ENCODE results near the gene DDX20. TPM values are rescaled to one million over a fixed set of nuclear protein-coding genes. Genes with fewer than 3 reads are reported as not detected.
"Not testable (repeated sequence)": the region's sequence is repeated elsewhere in the genome, so short reads cannot be mapped to it uniquely, and the experiment has no call there.

Gene DDX20
- total RNA-seq, 2 experiments from 2014 or later = 21.8 to 23.8 TPM

DNA sequence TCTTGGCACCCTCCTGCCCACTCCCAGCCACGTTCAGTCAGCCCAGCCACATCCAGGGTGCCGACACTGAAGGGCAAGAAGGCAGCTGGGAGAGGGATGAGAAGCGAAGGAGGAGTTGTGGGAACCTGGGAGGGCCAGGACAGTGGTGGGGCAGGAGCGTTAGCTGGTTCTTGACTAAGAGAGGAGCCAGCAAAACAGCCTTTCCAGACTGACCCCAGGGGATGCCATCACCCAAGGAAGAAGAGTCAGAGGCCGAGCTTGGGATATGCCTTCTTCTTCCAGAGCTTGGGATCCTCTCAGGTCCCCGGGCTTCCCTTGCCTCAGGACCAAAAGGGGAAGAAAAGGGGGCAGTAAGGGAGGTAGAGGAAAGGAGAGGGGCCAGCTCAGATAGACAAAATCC is 23.7 kb upstream of the DDX20 start:
- CTCF ChIA-PET = interaction anchor here (0.6 to 1.5 kb wide), 2 partner anchors 18 to 246 kb away, joined by 3 to 4 read pairs; no protein-coding TSS in a partner anchor
- POLR2A ChIA-PET = interaction anchor here (0.5 kb wide), 1 partner anchor 516 kb away, joined by 3 read pairs; no protein-coding TSS in a partner anchor

DNA sequence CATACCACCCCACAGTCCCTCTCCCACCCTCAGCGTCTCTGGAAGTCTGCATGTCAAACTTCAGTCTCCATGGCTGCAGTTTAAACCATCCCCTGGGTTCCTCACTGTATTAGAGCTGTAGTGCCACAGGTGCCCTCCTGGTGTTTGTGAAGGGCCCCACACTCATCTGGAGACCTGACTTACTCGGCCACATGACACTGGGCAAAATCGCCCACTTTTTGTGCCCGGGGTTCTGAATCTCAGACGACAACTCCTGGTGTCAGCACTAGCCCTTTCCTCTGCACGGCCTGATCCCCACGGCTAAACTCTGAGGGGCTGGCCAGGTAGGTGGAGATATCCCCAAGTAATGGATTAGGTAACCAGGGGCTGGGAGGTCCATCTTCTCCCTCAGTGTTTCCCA is 23.0 kb upstream of the DDX20 start:
- POLR2A ChIA-PET = no interaction called here
- CTCF ChIA-PET = no interaction called here

DNA sequence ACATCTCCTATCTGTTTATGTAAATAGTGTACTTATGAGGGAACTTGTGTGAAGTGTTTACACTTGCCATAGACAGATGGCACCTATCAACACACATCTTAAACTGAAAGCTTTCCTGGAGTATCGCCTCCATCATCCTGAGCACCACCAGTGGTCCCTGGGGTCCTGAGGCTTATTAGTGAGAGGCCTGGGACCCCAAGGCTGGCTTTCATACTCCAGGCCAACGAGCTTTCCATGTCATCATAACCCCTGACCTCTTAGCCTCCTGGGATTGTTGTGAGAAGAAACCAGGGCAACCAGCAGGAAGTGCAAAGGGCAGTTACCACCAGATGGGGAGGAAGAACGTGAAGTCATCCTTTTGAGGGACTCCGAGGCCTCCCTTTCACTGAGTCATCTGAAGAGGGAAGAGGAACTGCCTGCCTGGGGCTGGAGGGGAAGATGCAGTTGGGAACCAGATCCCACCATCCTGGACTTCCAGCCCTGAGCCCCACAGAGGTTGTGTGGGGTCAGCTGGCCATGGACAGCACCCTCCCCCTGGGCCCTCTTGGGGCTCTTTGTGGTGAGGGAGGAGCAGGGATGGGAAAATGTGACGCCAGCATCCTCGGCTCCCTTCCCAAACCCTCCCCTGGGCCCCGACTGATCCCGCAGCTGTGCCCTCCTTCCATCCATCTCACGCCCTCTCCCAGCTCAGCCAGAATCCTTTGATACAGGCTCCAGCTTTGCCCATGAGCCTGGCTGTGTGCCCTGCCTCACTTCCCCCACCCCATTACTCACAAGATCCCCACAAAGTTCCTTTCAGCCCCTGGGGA is 22.3 kb upstream of the DDX20 start:
- ChIA-PET CTCF (no interaction called here), POLR2A (no interaction called here)

DNA sequence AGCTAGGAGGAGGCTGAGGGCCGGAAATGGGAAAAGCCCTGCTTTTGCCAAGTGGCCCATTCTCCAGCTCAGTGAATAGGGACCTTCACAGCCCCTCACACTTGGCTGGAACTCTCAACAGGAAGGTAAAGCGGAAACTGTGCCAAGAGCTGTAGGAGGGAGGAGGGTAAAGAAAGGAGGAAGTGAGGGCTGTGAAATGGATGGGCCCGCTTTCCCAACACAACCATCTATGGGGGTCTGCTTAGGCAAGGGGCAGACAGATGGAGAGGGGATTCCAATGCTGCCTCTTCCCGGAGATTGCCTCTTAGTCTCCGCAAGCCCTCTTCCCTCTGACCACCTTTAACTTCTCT is 21.7 kb upstream of the DDX20 start:
- ChIA-PET POLR2A (no interaction called here), CTCF (no interaction called here)

DNA sequence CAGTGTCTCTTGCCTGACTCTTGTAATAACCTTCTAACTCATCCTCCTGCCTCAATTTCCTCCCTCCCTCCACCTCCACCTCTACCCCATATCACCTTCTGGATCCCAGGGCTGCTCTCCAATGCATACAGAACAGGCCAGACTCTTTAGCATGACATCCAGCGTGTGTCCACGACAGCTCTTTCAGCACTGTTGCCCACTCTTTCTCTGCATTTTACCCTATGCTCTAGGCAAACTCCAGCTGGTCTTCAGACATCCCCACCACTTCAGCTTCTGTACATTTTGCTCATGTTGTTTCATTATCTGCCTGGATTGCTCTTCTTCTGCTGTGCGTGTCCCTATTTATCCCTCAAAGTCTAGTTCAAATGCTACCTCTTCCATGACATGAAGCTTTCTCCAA is 21.3 kb upstream of the DDX20 start:
- ChIA-PET CTCF (no interaction called here), POLR2A (no interaction called here)

DNA sequence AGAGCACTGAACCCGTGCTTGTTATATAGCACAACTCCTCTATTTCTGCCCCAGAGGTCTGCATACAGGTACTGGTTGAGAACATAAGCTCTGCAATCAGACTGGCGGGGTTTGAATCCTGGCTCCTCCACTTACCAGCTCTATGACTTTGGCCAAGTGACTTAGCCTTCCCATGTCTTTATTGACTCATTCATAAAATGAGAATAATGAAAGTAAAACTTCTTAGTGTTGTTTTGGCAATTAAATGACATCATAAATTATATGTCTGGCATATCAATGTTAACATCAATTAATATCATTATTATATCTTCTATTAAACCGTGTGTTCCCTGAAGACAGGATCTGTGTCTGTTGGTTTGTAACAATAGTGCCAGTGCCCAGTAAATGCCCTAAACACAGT is 20.8 kb upstream of the DDX20 start:
- ChIA-PET POLR2A (no interaction called here), CTCF (no interaction called here)

DNA sequence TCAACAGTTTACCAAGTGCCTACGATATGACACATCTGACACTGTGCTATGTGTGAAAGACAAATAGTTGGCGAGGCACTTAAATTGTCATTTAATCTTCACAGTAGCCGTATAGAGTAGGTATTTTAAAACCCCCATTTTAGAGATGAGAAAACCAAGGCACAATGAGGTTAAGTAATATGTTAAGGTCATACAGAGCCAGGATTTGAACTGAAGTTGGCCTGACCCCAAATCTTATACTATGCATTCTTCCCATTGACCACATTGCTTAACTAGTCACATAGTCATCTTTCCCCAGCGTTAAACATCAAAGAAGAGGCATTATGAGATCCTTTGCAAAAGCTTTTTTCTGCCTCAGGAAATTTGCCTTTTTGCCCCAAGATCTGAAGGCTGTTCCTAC is 20.4 kb upstream of the DDX20 start:
- ChIA-PET CTCF (no interaction called here), POLR2A (no interaction called here)

DNA sequence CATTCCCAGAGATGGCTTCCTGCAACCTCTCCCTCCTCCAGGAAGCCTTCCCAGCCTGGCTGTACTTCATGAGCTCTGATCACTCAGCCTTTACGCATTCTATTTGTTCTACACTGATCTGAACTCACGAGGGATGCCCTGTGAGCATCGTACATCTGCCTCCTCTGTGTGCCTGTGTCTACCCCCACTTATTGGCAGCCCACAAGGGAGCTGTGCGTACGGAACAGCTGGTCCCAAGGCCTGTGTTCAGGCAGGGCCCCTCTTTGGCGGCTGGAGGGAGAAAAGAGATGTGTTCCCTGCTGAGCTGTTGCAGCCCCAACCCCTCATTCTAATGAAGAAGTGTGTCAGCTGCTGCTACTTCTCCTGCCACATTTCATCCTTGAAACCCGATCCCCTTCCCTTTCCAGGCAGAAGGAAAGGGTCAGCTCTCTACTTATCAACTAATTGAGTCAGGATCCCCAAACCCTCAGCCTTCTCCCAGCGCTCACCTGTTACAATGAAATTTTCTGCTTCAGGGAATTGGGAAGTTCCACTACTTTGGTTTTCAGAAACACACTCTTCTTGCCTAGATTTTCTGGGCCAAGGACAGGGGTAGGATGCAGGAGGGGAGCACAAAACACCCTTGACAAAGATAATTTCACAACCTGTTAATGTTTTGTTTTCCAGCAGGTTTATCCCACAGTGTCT is 19.7 kb upstream of the DDX20 start:
- POLR2A ChIA-PET = no interaction called here
- CTCF ChIA-PET = interaction anchor here (1.2 kb wide), 1 partner anchor 24 kb away, joined by 3 read pairs; no protein-coding TSS in a partner anchor

DNA sequence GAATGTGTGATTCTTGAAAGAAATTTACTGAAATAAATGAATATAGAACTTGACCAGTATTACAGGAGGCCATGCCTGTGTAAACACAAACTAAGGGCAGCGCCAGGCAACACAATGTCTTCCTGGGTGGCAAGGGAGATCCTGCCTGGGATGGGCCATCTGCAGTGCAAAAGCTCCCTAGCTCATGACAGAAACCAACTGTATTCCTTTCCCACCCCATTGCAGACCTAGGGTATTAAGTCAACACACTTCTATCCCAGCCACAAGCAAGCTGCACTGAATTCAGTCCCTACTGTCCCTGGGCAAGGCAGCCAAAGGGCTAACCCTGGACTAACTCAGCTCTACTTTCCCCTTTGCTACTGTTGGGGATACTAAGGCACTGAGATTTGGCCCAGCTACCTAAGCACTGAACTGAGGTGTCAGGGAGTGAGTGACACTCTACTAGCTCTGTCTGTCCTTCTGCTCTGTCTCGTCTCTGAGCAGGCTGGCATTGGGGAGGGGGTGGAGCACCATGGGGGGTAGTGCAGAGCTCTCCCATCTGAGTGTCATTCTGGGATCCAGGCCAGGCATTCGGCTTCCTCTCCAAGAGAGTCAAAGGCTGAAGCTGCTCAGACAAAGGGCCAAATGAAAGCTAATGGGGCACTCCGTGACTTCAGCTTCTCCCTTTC is 19.0 kb upstream of the DDX20 start:
- ChIA-PET CTCF (interaction anchor here (1.2 to 3.6 kb wide), 3 partner anchors 11 to 229 kb away, joined by 3 to 19 read pairs (median 8); no protein-coding TSS in a partner anchor), POLR2A (interaction anchor here (0.8 kb wide), 1 partner anchor 19 kb away, joined by 5 read pairs; no protein-coding TSS in a partner anchor)

DNA sequence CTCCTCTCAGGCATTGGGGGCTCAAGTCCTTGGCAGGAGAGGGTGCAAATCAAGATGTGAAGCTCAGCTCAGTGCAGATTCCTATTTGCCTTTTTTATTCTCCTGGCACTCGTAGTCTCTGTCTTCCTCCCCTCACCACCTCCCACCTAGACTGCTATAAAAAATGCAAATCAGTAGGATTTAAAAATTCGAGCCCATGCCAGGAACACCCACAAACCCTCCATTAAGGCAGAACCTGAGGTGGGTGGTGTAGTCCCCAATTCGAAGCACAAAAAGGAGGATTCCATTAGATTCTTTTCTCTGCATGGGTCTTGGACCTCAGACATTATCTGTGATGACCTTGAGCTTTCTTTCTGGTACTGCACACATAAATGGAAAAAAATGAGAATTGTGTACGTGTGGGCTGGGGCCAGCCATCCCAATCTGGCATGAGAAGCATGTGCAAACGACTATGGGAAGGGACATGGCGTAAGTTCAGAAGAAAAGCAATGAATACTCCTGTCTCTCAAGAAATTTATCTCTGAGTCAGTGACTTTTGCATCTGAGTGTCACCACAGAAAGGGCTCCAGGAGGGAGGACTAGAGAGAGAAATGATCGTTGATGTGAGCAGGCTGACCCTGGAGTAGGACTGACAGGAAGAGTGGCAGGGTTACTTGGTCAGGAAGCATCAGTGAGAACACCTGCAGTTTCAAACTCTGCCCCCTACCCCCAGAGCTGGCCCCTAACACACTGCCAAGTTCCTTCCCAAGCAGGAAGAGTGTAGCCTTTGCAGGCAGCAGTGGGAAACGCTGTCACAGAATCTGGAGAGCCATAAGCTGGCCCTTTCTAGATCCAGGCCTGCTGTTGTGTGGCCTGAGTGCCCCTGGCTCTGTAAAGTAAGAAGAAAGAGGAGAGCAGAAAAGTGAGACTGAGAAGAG is 18.2 kb upstream of the DDX20 start:
- ChIA-PET POLR2A (interaction anchor here (0.8 kb wide), 1 partner anchor 19 kb away, joined by 5 read pairs; no protein-coding TSS in a partner anchor), CTCF (interaction anchor here (0.7 to 3.6 kb wide), 4 partner anchors 10 to 230 kb away, joined by 3 to 19 read pairs (median 6); no protein-coding TSS in a partner anchor)

DNA sequence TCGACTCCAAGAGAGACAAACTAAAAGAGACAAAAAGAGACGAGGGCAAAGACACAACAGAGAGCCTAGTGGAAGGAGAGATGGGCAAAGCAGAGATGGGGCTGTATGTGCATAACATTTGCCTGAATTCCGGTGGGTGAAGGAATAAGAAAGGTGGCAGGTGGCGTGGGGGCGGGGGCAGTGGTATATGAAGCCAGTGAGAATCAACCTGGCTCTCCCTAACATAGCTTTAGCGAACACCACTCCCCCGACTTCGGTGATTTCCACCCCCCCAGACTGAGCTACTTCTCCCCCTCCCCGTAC is 17.6 kb upstream of the DDX20 start:
- ChIA-PET POLR2A (interaction anchor here (1.8 kb wide), 1 partner anchor 17 kb away, joined by 7 read pairs; no protein-coding TSS in a partner anchor), CTCF (interaction anchor here (0.7 to 3.6 kb wide), 5 partner anchors 9 to 230 kb away, joined by 3 to 19 read pairs (median 4); no protein-coding TSS in a partner anchor)

DNA sequence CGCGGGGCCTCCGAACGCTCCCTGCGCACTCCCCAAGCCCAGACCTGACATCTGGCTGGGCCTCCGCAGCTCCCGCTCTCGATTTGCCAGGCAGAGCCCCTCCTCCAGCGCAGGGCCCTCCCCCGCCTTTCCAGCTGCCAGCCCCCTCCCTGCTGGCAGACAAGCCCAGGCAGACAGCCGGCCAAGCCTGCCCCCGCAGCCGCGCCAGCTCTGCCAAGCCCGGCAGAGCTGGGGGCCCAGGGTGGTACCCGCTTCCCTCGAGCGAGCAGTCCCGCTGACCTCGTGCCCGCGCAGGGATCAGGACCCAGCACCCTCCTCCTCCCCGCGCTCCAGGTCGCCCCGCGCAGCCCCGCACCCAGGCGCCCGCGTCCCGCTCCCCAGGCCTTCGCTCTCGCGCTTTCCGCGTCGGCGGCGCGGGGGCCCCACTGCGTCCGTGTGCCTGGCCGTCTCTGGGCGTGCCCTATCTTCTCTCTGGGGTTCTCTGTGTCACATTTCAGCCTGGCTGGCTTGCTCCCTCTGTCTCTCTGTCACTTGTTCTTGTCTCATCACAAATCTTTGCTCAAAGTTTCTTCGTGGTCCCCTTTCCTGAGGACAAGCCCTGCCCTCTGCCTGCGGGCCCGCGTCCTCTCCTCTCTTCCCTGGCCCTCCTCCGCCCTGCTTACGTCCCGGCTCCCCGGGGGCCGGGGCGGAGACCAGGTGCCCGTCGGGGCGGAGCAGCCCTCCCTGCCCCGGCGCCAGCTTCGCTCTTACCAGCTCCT is 17.1 kb upstream of the DDX20 start:
- POLR2A ChIA-PET = interaction anchor here (1.8 kb wide), 1 partner anchor 16 kb away, joined by 7 read pairs; no protein-coding TSS in a partner anchor
- CTCF ChIA-PET = interaction anchor here (0.7 to 3.6 kb wide), 9 partner anchors 9 to 257 kb away, joined by 3 to 19 read pairs (median 4); no protein-coding TSS in a partner anchor

DNA sequence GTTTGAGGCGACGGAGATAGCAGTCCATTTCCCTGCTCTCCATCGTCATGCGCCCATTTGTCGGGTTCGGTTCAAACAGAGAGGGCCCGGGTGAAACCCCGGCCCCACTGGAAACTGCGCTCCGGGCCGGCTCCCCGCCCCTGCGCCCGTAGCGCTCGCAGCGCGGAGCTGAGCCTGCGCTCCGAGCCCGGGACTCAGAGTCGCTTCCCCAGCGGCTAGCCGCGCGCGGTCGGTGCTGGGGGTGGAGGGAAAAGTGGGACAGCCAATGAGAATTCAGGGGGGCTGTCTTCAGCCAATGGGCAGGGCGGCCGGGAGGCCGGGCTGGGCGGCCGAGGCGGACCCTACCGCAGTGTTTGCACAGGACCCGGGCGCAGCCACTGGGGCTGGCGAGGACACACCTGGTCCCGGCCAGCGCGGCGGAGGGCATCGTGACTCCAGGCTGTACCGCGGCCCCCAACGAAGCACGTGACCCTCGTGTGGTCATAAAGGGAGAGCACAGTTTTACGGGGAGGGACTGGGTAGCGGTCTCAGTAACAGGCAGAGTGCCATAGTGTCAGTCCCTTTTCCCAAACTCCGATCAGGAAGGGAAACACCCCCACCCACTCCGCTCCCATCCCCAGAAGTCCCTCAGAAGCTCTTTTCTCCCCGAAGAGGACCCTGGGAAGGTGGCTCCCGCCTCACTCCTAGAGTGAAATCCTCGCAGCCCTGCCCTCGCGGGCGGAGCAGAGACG is 16.3 kb upstream of the DDX20 start, which contains the start of gene INKA2:
Gene INKA2, minus strand, starts transcription at position 202 of the 731 bp plus-strand sequence. Its CDS starts 153 bp downstream, at position 49.
- POLR2A ChIA-PET = interaction anchor here (1.0 to 1.8 kb wide), 2 partner anchors 16 to 146 kb away, joined by 3 to 7 read pairs; no protein-coding TSS in a partner anchor
- CTCF ChIA-PET = interaction anchor here (0.7 to 3.6 kb wide), 9 partner anchors 12 to 257 kb away, joined by 3 to 19 read pairs (median 4); no protein-coding TSS in a partner anchor

DNA sequence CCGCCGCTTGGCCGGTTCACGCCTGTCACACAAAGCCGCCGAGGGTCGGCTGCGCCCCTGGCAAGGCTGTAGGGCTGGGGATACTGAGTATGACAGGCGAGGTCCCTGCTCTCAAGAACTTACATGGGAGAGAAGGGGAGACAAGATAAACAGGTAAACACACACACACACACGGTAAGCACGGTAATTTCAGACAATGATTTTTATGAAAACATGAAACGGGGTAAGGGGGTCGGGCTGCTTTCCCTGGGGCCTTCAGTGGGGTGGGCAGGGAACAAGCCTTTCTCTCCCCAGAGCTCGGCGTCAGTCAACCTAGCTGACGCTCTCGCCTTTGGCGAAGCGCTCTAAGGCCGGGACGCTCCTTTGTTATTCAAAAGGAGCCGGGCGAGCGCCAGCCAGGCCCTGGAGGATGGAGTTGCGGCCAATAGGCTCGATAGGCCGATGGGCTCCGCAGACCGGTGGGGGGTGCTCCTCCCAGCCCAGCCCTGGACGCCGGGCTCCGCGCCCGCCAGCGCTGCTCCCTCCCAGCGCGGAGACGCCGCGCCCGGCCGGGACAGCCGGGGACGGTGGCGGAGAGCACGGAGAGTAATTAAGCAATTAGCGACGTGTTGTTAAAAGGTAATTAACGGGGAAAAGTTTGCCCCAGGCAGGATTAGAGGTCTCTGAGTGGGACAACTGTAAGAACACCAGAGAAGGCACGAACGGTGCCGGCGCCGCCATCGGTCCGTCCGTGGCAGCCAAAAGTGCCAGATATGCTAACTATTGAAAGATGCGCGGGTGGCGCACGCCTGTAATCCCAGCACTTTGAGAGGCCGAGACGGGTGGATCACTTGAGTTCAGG is 15.6 kb upstream of the DDX20 start:
- CTCF ChIA-PET = interaction anchor here (0.7 to 3.6 kb wide), 7 partner anchors 11 to 232 kb away, joined by 3 to 19 read pairs (median 4); no protein-coding TSS in a partner anchor
- POLR2A ChIA-PET = interaction anchor here (0.7 to 1.8 kb wide), 3 partner anchors 11 to 147 kb away, joined by 3 to 7 read pairs (median 3); no protein-coding TSS in a partner anchor

DNA sequence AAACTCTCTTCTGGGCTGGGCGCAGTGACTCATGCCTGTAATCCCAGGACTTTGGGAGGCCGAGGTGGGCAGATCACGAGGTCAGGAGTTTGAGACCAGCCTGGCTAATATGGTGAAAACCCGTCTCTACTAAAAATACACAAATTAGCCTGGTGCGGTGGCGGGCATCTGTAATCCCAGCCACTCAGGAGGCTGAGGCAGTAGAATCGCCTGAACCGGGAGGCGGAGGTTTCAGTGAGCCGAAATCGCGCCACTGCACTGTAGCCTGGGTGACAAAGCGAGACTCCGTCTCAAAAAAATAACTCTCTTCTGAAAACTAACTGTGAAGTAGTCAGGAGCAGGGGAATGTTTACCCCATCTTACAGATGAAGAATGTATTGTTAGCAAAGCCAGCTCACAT is 13.4 kb upstream of the DDX20 start:
- POLR2A ChIA-PET = not testable (repeated sequence)
- CTCF ChIA-PET = interaction anchor here (1.5 kb wide), 1 partner anchor 234 kb away, joined by 3 read pairs; no protein-coding TSS in a partner anchor

DNA sequence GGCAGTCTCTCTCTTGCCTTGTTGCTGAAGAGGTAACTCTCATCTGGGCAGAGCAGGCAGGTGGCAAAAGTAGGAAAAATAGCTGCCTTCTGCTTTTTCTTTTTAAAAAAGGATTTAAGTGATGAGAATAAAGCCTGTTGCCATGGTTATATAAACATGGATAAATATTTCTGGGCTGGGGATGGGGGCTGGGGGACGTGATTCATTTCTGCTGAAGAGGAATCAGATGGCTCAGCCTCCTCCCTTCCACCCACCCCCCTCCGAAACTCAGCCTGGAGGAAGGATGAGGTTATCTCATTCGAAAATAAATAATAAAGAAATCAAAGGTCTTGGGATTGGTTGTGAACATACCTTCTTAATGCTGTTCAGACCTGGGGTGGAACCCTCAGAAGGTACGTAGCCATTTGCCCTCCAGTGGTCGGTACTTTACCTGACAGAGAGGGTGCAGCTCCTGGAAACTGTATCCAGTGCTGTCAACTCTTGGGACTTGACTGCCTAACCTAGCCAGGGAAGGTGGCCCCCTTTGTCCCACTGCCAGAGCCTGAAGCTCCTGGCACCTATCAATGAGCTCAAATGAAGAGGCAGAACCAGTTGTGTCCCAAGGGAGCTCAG is 12.7 kb upstream of the DDX20 start:
- POLR2A ChIA-PET = no interaction called here

More for the DNA sequence above, 12.7 kb upstream of the DDX20 start:
- CTCF ChIA-PET = interaction anchor here (0.9 to 1.6 kb wide), 3 partner anchors 11 to 235 kb away, joined by 3 to 6 read pairs (median 3); no protein-coding TSS in a partner anchor
